ENCODE measurements around the gene LRRN1. TPM values are rescaled to one million over a fixed set of nuclear protein-coding genes. Genes with fewer than 3 reads are reported as not detected.

The LRRN1 gene
- total RNA-seq, 1 experiment from 2014 or later = 0.57 TPM

- no TSS peak for BruUV-seq (replicated peaks)
- intact Hi-C loops (cut with micrococcal nuclease; ENCODE audit: unreplicated experiment) = no loop called here
- no peak overlapping the region for H3K4me2 ChIP-seq
- no peak overlapping the region for H3K27ac ChIP-seq
- H3K36me3 ChIP-seq (ENCODE audit: low read depth) = no peaks in the 10 kb centered on the region
- no peak for DNase-seq
- no peaks in the 10 kb centered on the region for H3K79me2 ChIP-seq (ENCODE audit: low read depth)
- no peaks in the 10 kb centered on the region for H3K27me3 ChIP-seq (ENCODE audit: insufficient read depth, low read depth)
- no peaks in the 10 kb centered on the region for H3K9me3 ChIP-seq (ENCODE audit: insufficient read depth, low read depth)
- no peak overlapping the region for H3K4me3 ChIP-seq
- no peak overlapping the region for H2AFZ ChIP-seq
- H4K20me1 ChIP-seq (ENCODE audit: insufficient read depth) = no peaks in the 10 kb centered on the region
- no peaks in the 10 kb centered on the region for H3F3A ChIP-seq (ENCODE audit: insufficient read depth, low read depth)
- ChIA-PET CTCF (no interaction called here), POLR2A (ENCODE audit: unreplicated experiment) (no interaction called here)
- no peaks in the 10 kb centered on the region for H3K4me1 ChIP-seq (replicated peaks; ENCODE audit: insufficient read depth)
- no peaks in the 10 kb centered on the region for H3K9me2 ChIP-seq (ENCODE audit: insufficient read depth)
- TF ChIP-seq EZH2 (IDR thresholded peaks at IDR 0.05; ENCODE audit: low read depth) (no peak), CTCF (conservative IDR thresholded peaks at IDR 0.05) (no peak)
These were observed 26.9 kb upstream of the LRRN1 start for GRCh38 chr3:3772338-3772737.

GRCh38 chr3:3772920-3773319 lies 26.3 kb upstream of the LRRN1 start:
- Histone ChIP-seq H3K9me2 (ENCODE audit: insufficient read depth) (no peaks in the 10 kb centered on the region), H3K4me3 (no peak overlapping the region), H3K9me3 (ENCODE audit: insufficient read depth, low read depth) (no peaks in the 10 kb centered on the region), H3K27me3 (ENCODE audit: insufficient read depth, low read depth) (no peaks in the 10 kb centered on the region), H3K36me3 (ENCODE audit: low read depth) (no peaks in the 10 kb centered on the region), H3F3A (ENCODE audit: insufficient read depth, low read depth) (no peaks in the 10 kb centered on the region), H3K27ac (no peak overlapping the region), H4K20me1 (ENCODE audit: insufficient read depth) (no peaks in the 10 kb centered on the region), H3K4me1 (replicated peaks; ENCODE audit: insufficient read depth) (no peaks in the 10 kb centered on the region), H3K4me2 (no peak overlapping the region), H2AFZ (no peak overlapping the region), H3K79me2 (ENCODE audit: low read depth) (no peaks in the 10 kb centered on the region)
- TF ChIP-seq EZH2 (IDR thresholded peaks at IDR 0.05; ENCODE audit: low read depth) = no peak
- no peak for TF ChIP-seq CTCF (conservative IDR thresholded peaks at IDR 0.05)
- BruUV-seq (replicated peaks) = no TSS peak
- DNase-seq = no peak
- intact Hi-C loops (cut with micrococcal nuclease; ENCODE audit: unreplicated experiment) = no loop called here
- POLR2A ChIA-PET (ENCODE audit: unreplicated experiment) = no interaction called here
- CTCF ChIA-PET = no interaction called here

DNA sequence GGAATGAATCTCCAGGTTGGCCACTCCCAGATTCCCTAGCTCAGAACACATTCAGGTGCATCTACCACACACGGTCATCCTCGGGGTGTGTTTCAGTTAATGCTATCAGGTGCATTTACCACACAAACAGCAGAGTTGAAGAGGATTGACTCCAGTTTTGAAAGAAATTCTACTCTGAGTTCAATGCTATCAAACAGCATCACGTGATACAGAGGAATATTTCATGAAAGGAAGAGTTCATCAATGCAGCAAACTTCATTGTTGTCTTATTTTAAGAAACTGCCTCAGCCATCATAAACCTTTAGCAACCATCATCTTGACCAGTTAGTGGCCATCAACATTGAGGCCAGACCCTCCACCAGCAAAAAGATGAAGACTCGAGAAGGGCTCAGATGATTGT lies 22.6 kb upstream of the LRRN1 start:
- no TSS peak for BruUV-seq (replicated peaks)
- H4K20me1 ChIP-seq (ENCODE audit: insufficient read depth) = no peaks in the 10 kb centered on the region
- H3F3A ChIP-seq (ENCODE audit: insufficient read depth, low read depth) = no peaks in the 10 kb centered on the region
- H3K4me2 ChIP-seq = no peak overlapping the region
- POLR2A ChIA-PET (ENCODE audit: unreplicated experiment) = no interaction called here
- no peaks in the 10 kb centered on the region for H3K9me3 ChIP-seq (ENCODE audit: insufficient read depth, low read depth)
- no peak overlapping the region for H3K4me3 ChIP-seq
- H2AFZ ChIP-seq = no peak overlapping the region
- CTCF ChIA-PET = no interaction called here
- TF ChIP-seq EZH2 (IDR thresholded peaks at IDR 0.05; ENCODE audit: low read depth) = no peak
- TF ChIP-seq CTCF (conservative IDR thresholded peaks at IDR 0.05) = no peak
- H3K27me3 ChIP-seq (ENCODE audit: insufficient read depth, low read depth) = no peaks in the 10 kb centered on the region
- no peaks in the 10 kb centered on the region for H3K36me3 ChIP-seq (ENCODE audit: low read depth)
- H3K27ac ChIP-seq = no peak overlapping the region
- H3K4me1 ChIP-seq (replicated peaks; ENCODE audit: insufficient read depth) = no peaks in the 10 kb centered on the region
- no peaks in the 10 kb centered on the region for H3K9me2 ChIP-seq (ENCODE audit: insufficient read depth)
- intact Hi-C loops (cut with micrococcal nuclease; ENCODE audit: unreplicated experiment) = no loop called here
- DNase-seq = no peak
- no peaks in the 10 kb centered on the region for H3K79me2 ChIP-seq (ENCODE audit: low read depth)

Data from PC-9 (cell line).